Posterior vena cava (tissue), 2 donors: Measurements from ENCODE around the gene GRK5. TPM values are rescaled to one million over a fixed set of nuclear protein-coding genes. Genes with fewer than 3 reads are reported as not detected.
"Not testable (repeated sequence)": the region's sequence is repeated elsewhere in the genome, so short reads cannot be mapped to it uniquely, and the experiment has no call there.

Experiments used
- DNase-seq: peaks from one replicate; pipeline ENCODE4 v3.0.0-alpha.2; 2020; ENCODE audit warnings: low spot score
- intact Hi-C, 2 donors: fragments of 100-400 bp; cut with DNase I; formaldehyde crosslinking; loops; one replicate each; pipeline versions ENCODE4 v1.14.1 to v1.14.2; 2022 to 2023
- total RNA-seq, 2 donors: library from RNA; stranded (reverse); fragmentation: NEBNext Ultra II Directional; extraction: Animal tissue kit (Norgen Biotek cat#: 25700); gene quantifications; one replicate each; pipeline ENCODE4 v1.2.1, GENCODE V29; 2021
- donor health status: DM: yes; HTN: yes; CAD: no.
- donor health status: DM: yes; HTN: yes; CAD: no.

GRK5 gene
- total RNA-seq, 2 donors from 2014 or later, result 40.0 to 57.5 TPM

DNA sequence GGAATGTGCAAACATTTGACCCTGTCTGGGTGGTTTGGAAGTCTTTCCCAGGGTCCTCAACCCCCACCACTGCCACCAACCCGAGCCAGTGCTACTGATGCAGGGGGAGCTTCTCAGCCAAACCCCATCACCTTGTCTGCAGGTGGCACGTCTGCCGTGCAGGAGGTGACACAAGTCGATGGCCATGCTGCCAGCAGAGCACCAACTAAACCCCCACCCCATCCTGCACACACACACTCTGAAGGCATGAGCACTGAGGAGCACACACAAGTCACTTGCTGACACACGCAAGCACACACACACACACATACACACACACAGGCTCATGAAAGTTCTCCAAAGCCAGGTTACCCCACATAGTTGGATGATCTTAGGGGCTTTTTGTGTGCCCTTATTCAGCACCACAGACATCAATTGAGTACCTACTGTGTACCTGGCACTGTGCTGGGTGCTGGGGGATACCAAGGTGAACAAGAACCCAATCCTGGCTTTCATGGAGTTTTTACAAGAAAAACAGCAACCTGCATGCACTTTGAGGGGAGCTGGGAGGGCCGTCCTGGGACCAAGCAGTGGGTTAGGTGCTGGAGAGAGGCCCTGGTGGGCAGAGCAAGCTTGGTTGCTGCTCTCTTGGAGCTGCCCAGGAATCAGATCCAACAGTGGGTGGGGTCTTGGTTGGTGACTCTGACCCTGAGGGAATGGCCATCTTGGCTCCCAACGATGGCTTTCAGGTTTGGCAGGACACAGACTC lies 216.3 kb downstream of the GRK5 start:
- no peak for DNase-seq
- intact Hi-C loops, result no loop called here

DNA sequence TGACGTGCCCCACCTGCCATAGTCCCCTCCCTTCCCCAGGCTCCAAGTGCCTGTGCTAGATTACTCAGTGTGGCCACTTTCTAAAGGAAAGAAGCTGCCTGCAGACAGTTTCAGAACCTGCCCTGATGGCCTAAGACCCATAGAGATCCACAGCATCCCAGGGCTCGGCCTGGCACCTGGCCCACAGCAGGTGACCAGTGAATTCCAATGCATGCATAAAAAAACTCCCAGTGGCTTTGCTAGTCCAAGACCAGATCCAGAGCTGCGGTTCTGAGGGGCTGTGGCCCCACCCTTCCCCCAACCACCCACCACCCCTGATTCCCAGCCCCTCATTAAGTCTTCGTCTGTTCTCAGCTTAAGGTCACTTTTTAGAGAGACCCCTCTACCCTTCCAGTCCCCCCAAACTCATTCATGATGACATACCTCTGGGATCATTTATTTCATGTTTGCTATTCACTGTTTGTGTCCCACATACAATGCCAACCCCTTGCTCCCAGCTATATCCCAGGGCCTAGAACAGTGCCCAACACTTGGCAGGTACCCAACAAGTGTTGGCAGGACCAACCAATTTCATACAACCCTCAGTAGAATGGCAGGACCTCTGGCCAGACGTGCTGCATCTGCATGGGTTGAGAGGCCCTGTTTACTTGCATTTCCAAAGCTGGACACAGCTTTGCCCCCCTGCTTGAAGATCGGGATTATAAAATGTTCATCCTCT lies 217.0 kb downstream of the GRK5 start:
- intact Hi-C loops, result no loop called here
- no peak for DNase-seq

DNA sequence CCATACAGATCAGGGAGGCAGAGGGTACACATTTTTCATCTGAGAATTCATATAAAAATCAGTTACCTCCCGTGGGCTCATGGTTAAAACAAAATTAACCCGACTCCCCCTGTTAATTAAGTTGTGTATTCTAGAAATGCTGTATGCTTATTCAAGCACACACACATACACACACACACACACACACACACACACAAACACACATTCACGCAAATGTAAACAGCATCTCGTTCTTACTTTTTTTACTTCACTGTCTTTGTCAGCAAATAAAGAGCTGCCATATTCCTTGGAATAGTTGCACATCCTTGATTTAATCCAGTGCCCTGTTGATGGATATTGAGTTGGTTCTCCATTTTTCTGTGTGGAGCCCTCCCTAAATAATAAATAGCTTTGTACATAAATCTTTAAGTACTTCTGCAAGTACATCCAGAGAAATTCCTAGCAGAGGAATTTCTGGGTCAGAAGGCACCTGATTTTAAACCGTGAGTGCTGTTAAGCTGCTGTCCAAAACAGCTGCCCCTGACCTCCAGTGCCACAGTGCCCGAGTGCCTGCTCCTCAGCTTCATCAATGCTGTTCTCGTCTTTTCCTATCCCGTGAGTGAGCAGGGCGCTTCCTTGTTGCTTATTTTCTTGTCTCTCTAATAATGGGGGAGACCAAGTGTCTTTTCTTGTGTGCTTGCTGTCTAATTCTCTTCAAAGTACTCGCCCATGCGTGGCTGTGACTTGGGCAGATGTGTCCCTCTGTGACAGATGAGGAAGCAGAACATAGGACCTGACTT lies 217.9 kb downstream of the GRK5 start:
- intact Hi-C loops, result no loop called here
- DNase-seq, result no peak

DNA sequence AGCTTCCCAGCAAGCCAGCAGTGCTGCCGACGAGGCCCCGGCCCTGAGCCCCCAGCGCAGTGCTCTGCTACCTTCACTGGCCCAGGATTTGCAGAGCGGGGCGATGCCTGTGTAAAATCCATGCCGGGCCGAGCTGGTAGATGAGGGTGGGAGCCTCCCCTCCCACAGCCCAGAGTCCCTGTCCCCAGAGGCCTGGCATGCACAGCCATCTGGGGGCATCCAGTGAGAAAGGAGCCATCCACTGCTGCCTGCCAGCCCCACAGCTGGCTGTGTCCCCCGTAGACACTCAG lies 218.5 kb downstream of the GRK5 start:
- intact Hi-C loops, result no loop called here
- DNase-seq, result no peak

DNA sequence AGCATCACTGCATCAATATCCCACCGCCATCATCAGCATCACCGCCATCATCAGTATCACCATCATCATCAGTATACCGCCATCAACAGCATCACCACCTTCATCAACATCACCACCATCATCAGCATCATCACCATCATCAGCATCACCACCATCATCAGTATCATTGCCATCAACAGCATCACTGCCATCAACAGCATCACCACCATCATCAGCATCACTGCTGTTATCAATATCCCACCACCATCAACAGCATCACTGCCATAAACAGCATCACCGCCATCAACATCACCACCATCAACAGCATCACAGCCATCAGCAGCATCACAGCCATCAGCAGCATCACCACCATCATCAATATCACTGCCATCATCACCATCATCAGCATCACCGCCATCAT lies 219.3 kb downstream of the GRK5 start:
- DNase-seq, result no peak
- intact Hi-C loops, result no loop called here

DNA sequence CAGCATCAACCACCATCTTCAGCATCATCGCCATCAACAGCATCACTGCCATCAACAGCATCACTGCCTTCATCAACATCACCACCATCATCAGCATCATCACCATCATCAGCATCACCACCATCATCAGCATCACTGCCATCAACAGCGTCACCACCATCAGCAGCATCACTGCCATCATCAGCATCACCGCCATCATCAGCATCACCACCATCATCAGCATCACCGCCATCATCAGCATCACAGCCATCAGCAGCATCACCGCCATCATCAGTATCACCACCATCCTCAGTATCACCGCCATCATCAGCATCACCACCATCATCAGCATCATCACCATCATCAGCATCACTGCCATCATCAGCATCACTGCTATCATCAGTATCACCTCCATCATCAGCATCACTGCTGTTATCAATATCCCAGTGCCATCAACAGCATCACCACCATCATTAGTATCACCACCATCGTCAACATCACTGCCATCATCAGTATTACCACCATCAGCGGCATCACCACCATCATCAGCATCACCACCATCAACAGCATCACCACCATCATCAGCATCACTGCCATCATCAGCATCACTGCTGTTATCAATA lies 220.0 kb downstream of the GRK5 start:
- intact Hi-C loops, result no loop called here
- no peak for DNase-seq

DNA sequence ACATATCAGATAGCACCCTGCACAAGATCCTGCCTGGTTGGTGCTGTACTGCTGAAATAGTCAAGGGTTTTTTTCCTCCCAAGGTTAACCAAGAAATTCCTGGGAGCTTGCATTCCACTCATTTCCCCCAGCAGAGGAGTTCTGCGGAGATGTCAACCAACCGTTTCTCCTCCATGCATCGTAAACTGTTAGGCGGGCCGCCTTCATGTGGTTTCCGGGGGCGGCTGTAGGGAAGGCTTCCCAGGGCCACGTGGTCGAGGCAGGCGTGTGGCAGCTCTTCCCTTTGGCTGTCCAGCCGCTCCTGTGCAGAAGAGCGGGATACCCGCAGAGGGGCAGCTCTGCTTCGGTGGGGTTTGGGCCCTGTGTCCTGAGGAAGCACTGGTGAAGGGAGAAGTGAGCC lies 221.4 kb downstream of the GRK5 start:
- no peak for DNase-seq
- intact Hi-C loops, result no loop called here

DNA sequence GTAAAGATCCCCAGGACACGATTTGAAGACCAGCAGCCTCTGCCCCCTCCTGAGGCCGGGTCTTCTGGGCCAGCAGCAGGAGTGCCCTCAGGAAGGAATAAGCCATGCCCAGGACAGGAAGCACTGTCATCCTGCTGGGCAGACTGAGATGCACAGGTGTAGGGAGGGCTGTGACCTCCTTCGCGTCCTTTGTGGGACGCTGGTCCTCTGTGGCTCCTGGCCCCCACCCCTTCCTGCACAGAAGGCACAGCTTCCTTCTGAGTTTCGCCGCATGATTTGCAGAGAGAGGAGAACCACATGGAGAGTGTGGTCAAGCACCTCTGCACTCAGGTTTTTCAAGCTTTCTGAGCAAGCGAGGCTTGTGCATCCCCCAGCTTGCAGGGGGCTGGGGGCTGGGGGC lies 222.4 kb downstream of the GRK5 start:
- intact Hi-C loops, result no loop called here
- DNase-seq, result no peak

DNA sequence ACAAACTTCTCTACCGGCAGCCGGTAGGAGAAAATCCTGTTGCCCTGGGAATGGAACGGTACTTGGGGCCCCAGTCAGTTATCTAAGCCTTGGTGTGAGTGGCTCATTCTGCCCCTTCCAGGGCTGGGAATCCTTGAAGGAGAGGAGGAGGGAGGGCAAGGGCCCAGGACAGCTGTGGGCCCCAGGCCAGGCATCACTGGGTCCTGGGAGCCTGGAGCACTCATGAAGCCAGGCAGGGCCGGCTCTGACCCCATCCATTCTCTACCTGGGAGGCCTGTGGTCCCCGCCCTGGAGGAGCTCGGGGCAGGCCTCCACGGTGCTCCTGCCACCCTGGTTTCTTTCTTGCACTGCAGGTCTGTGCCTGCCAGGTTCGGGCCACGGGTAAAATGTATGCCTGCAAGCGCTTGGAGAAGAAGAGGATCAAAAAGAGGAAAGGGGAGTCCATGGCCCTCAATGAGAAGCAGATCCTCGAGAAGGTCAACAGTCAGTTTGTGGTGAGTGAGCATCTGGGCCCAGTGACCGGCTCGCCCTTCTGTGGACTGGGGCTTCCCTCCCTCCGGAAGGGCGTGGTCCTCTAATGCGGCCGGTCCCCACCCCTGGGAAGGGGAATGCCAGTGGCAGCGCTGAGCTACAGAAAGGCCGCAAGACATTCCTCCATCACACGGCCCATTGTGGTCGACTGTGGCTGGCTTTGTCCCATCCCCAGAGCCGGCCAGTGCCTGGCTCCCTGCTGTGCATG lies 223.8 kb downstream of the GRK5 start:
- intact Hi-C loops, result no loop called here
- no peak for DNase-seq

DNA sequence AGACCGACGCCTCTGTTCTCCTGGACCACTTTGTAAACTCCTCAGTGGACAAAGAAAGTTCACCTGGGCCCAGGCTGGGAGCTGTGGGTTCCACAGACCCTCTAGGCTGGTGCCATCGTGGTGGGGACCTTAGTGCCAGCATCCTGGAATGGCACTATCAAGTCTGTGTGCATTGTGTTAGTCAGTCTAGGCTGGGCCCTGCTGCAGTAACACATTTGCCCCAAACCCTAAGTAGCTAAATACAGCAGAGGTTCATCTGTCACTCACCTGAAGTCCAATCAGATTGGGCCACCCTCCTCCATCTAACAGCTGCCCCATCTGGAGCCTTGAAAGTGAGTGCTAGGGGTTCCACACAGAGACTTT lies 224.4 kb downstream of the GRK5 start:
- intact Hi-C loops, result no loop called here

DNA sequence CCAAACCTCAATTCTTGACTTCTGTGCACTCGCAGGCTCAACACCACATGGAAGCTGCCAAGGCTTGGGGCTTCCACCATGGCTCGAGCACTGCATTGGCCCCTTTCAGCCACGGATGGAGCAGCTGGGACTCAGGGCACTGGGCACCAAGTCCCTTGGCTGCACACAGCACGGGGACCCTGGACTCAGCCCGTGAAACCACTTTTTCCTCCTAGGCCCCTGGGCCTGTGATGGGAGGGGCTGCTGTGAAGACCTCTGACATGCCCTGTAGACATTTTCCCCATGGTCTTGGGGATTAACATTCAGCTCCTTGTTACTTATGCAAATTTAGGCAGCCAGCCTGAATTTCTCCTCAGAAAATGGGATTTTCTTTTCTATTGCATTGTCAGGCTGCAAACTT lies 227.6 kb downstream of the GRK5 start:
- intact Hi-C loops, DNase-seq: not testable (repeated sequence)

More for the DNA sequence above, 224.4 kb downstream of the GRK5 start:
- no peak for DNase-seq

DNA sequence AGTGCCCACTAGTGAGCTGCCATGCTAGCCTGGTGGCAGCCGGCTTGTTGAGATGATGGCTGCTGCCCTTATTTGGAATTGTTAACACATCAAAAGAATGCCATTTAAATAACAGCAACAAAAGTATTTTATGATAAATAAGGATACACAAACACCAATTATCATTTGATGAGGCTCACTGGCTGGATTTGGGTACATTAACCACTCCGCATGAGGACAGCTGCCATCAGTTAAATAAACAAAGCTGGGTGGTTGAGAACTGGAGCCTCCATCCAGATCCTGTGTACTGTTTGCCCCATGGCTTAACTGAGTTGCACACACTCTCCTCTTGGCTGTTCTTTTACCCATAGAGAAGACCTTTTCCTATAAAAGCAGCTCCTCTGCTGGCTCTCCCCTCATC lies 231.3 kb downstream of the GRK5 start:
- no peak for DNase-seq
- intact Hi-C loops, result no loop called here

DNA sequence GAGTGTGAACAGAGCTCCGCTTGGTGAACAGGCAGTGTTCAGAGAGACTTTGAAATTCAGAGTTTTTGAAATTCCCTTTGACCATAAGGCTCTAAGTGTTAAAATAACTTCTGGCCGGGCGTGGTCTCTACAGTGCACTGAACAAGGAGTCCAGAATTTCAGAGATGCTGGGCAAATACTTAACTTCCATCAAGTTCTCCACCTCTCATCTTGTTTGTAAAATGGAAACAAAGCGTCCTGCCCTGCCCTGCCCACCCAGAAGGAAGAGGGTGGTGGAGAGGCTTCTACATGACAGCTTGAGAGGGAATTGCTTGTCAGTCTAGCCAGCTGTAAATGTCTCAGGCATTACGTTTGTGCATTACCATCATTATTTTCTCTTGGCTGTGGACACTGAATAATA lies 232.6 kb downstream of the GRK5 start:
- DNase-seq, result no peak
- intact Hi-C loops, result no loop called here

DNA sequence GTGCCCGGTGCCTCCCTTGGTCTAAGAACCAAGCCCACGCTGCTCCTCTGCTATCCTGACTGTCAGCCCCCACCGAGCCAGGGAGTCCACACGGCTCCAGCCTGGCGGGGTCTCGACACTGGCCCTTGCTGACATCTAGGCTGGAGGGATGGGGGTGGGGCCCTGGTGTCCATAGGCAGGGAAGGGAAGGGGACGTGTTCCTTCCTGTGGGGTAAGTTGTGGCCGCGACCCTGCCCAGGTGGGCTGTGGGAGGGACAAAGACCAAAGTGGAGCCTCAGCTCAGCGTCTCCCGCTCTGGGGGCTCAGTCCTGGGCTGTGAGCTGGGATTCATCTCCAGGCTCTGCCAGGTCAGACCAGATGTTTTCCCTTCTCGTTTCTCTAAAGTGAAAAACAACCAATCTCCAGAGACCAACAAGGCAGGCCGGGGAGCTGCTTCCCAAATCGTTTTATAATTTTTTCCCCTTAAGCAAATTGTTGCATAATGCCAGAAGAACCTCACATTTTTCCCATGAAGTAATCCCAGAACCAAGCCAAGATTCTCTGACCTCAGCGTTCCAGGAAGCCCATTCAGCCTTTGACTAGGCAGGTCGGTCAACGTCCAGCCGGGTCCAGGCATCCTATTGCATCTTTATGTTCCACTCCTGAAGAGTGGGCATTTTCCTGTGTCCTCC lies 233.9 kb downstream of the GRK5 start:
- no peak for DNase-seq
- intact Hi-C loops, result no loop called here

DNA sequence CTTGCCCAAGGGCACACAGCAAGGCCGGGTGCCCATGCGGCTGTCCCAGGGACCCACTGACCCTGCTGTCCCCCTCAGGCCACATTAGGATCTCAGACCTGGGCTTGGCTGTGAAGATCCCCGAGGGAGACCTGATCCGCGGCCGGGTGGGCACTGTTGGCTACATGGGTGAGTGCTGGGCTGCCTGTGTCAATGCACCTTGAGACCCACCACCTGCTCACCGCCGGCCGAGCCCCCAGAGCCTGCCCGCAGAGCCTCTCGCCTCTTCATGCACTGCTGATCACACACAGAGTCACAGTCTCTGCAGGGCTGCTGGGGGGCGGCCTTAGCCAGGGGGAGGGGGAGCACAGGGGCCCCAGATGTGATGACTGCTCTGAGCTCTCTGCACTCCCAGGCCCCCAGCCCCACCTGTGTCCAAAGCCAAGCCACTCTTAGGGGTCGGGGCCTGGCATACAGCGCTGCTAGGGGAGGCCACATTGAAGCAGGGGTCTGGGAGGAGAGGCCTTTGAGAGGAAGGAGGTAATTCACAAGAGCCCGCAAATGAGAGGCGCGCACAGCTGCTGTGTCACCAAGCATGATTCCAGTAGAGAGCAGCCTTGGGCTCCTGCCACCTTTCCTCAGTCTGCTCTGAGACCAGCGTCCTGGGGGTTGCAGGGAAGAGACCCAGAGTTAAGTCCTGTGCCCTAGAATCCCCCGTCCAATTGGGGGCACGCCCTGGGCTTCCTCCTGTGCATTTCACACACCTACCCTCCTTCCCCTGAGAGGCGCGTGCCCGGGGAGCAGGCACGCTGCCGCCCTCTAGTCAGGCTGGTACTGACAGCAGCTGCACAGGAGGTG lies 234.8 kb downstream of the GRK5 start:
- no peak for DNase-seq
- intact Hi-C loops, result loop anchor here in 1 of 2 donors (2.0 kb wide), 1 partner anchor 243 kb away; no protein-coding TSS in a partner anchor

DNA sequence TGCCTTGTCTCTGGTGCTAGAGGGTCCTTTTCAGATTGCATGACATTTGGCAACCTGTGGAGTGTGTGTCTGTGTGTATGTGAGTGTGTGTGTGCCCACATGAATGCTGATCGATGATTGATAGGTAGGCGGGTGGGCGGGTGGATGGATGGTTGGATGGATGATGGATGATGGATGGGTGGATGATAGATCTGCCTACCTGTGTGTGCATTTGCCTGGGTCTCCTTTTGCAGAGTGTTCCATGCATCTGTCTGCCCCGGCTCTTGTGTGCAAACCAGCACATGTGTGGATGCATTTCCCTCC lies 235.3 kb downstream of the GRK5 start:
- no peak for DNase-seq
- intact Hi-C loops, result loop anchor here in 1 of 2 donors (2.0 kb wide), 1 partner anchor 244 kb away; no protein-coding TSS in a partner anchor

DNA sequence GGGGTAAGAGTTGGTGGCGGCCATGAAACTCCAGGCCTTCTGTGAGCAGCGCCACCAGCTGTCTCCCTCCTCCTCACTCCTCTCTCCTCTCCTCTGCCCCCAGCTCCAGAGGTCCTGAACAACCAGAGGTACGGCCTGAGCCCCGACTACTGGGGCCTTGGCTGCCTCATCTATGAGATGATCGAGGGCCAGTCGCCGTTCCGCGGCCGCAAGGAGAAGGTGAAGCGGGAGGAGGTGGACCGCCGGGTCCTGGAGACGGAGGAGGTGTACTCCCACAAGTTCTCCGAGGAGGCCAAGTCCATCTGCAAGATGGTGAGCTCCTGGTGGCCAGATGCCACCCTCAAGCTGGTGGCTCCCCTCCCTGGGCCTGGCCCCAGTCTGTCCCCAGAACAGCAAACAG lies 236.1 kb downstream of the GRK5 start:
- no peak for DNase-seq
- intact Hi-C loops, result loop anchor here in 1 of 2 donors (2.0 kb wide), 1 partner anchor 245 kb away; no protein-coding TSS in a partner anchor
